Gastroesophageal sphincter (tissue), 4 donors: Measurements from ENCODE around the gene ZFR2. TPM values are rescaled to one million over a fixed set of nuclear protein-coding genes. Genes with fewer than 3 reads are reported as not detected.

Experiments
- ATAC-seq: fragments of 150-250 bp; one replicate; pipeline ENCODE4 v1.9.1; 2016; ENCODE audit warnings: mild to moderate bottlenecking, moderate library complexity
- H3K27ac ChIP-seq, 4 donors: fragments of 200-600 bp; sonication (generic) in 3 of 4; 1 replicate in 3 of 4; 2 replicates in 1 of 4; pipeline ENCODE4 v1.5.1; 2016 to 2019
- H3K27me3 ChIP-seq: fragments of 200-600 bp; sonication (generic); one replicate; pipeline ENCODE4 v1.5.1; 2019
- H3K36me3 ChIP-seq, 2 donors: fragments of 200-600 bp; sonication (generic); one replicate each; pipeline ENCODE4 v1.5.1; 2019; ENCODE audit warnings: control low read depth in 1 of 2
- H3K4me1 ChIP-seq, 3 donors: fragments of 200-600 bp; sonication (generic); 1 replicate in 2 of 3; 2 replicates in 1 of 3; pipeline ENCODE4 v1.5.1; 2016 to 2019; ENCODE audit warnings: control low read depth in 2 of 3
- H3K4me3 ChIP-seq, 2 donors: fragments of 200-600 bp; sonication (generic); one replicate each; pipeline ENCODE4 v1.5.1; 2019; ENCODE audit warnings: mild to moderate bottlenecking in 1 of 2, moderate library complexity in 1 of 2
- H3K9me3 ChIP-seq, 3 donors: fragments of 200-600 bp; sonication (generic); one replicate each; pipeline ENCODE4 v1.5.1; 2017 to 2019; ENCODE audit warnings: control low read depth in 2 of 3
- CTCF ChIP-seq, 4 experiments: fragments of 200-600 bp in 2 of 4; fragments of 450-650 bp in 2 of 4; sonication (generic) in 1 of 4; IDR thresholded peaks; one replicate each; pipeline ENCODE4 v1.5.1; 2017 to 2019; ENCODE audit warnings: antibody characterized with exemption in 4 of 4, mild to moderate bottlenecking in 2 of 4, moderate library complexity in 2 of 4
- EP300 ChIP-seq: sonication (generic); formaldehyde crosslinking; IDR thresholded peaks from one replicate; pipeline ENCODE4 v1.6.1; 2017; ENCODE audit warnings: antibody characterized with exemption, mild to moderate bottlenecking
- POLR2A ChIP-seq, 2 donors: fragments of 450-650 bp; IDR thresholded peaks; one replicate each; pipeline ENCODE4 v1.6.1; 2017; ENCODE audit warnings: antibody characterized with exemption in 2 of 2, mild to moderate bottlenecking in 2 of 2, moderate library complexity in 1 of 2
- POLR2AphosphoS5 ChIP-seq: sonication (generic); formaldehyde crosslinking; IDR thresholded peaks from one replicate; pipeline ENCODE4 v1.6.1; 2017; ENCODE audit warnings: antibody characterized with exemption
- WGBS, 2 donors: methylation state at CpG; one replicate each; pipeline ENCODE4 v1.1.5; 2018; ENCODE audit warnings: low coverage in 1 of 2; 5-methylcytosine and 5-hydroxymethylcytosine counted together
- total RNA-seq, 4 donors: library from RNA; depleted of rRNA; stranded (reverse); fragments of >200 nt; gene quantifications; one replicate each; pipeline ENCODE4 v1.1.0, GENCODE V29; 2016

ZFR2 gene
- total RNA-seq, 4 donors from 2014 or later = 0.13 TPM; not detected in 3

- Histone ChIP-seq H3K9me3 (no peaks in the 10 kb centered on the region), H3K4me3 (no peak overlapping the region), H3K27me3 (peaks cover 18% of the 10 kb centered on the region), H3K4me1 (peaks cover 0 to 6% (median 0%) of the 10 kb centered on the region in 3 donors), H3K27ac (no peak overlapping the region), H3K36me3 (no peaks in the 10 kb centered on the region)
- peak; percentile 66 for ATAC-seq
- TF ChIP-seq CTCF (IDR thresholded peaks at IDR 0.05) (peak in 3 of 4 experiments; percentile 92 to 96 (median 93)), POLR2AphosphoS5 (no peak), EP300 (no peak)
- 8% methylated on average over 5 of the region's 43 CpGs; no CpG with 5 or more reads in 1 of the 2 donors for WGBS, 2 donors
Measured at GRCh38 chr19:3821857-3822364, 46.9 kb downstream of the ZFR2 start.

GRCh38 chr19:3821156-3821555 lies 47.7 kb downstream of the ZFR2 start:
- Histone ChIP-seq H3K27me3 (peaks cover 22% of the 10 kb centered on the region), H3K27ac (no peak overlapping the region), H3K4me1 (peaks cover 0 to 6% (median 0%) of the 10 kb centered on the region in 3 donors), H3K36me3 (no peaks in the 10 kb centered on the region), H3K4me3 (no peak overlapping the region), H3K9me3 (no peaks in the 10 kb centered on the region)
- TF ChIP-seq POLR2AphosphoS5 (no peak), POLR2A (IDR thresholded peaks at IDR 0.05) (no peak), CTCF (IDR thresholded peaks at IDR 0.05) (no peak), EP300 (no peak)
- no peak for ATAC-seq
- 91 to 94% methylated on average over 7 of the region's 23 CpGs for WGBS, 2 donors

GRCh38 chr19:3819989-3820388 lies 48.8 kb downstream of the ZFR2 start:
- ATAC-seq = no peak
- TF ChIP-seq CTCF (IDR thresholded peaks at IDR 0.05) = no peak
- TF ChIP-seq EP300 = no peak
- no peak for TF ChIP-seq POLR2AphosphoS5
- TF ChIP-seq POLR2A (IDR thresholded peaks at IDR 0.05) = no peak
- Histone ChIP-seq H3K27me3 (peaks cover 22% of the 10 kb centered on the region), H3K9me3 (no peaks in the 10 kb centered on the region), H3K36me3 (no peaks in the 10 kb centered on the region), H3K4me1 (peaks cover 0 to 6% (median 0%) of the 10 kb centered on the region in 3 donors), H3K27ac (no peak overlapping the region), H3K4me3 (no peak overlapping the region)
- no CpG with 5 or more reads among the region's 19 CpGs for WGBS, 2 donors

GRCh38 chr19:3818918-3819317 lies 49.9 kb downstream of the ZFR2 start:
- no peak for ATAC-seq
- Histone ChIP-seq H3K36me3 (no peaks in the 10 kb centered on the region), H3K27me3 (peaks cover 22% of the 10 kb centered on the region), H3K9me3 (no peaks in the 10 kb centered on the region), H3K27ac (no peak overlapping the region), H3K4me3 (no peak overlapping the region), H3K4me1 (peaks cover 0 to 6% (median 0%) of the 10 kb centered on the region in 3 donors)
- WGBS, 2 donors = no CpG with 5 or more reads among the region's 31 CpGs
- no peak for TF ChIP-seq POLR2A (IDR thresholded peaks at IDR 0.05)
- TF ChIP-seq EP300 = no peak
- TF ChIP-seq POLR2AphosphoS5 = no peak
- no peak for TF ChIP-seq CTCF (IDR thresholded peaks at IDR 0.05)

- no peaks in the 10 kb centered on the region for H3K36me3 ChIP-seq
- ATAC-seq = no peak
- no peak overlapping the region for H3K4me3 ChIP-seq
- 22 to 46% methylated on average over 6 to 7 of the region's 11 CpGs for WGBS, 2 donors
- no peaks in the 10 kb centered on the region for H3K9me3 ChIP-seq
- no peak overlapping the region for H3K27ac ChIP-seq
- H3K27me3 ChIP-seq = peaks cover 23% of the 10 kb centered on the region
- TF ChIP-seq EP300 (no peak), POLR2A (IDR thresholded peaks at IDR 0.05) (no peak), POLR2AphosphoS5 (no peak), CTCF (IDR thresholded peaks at IDR 0.05) (no peak)
- peaks cover 0 to 6% (median 0%) of the 10 kb centered on the region in 3 donors for H3K4me1 ChIP-seq
Measured at GRCh38 chr19:3818466-3818865, 50.4 kb downstream of the ZFR2 start.
